Ishikawa (cell line): ENCODE measurements around the gene BHLHE41.

Experiments
- CEBPB ChIP-seq: IDR thresholded peaks from 2 replicates; pipeline ENCODE4 v1.6.1; 2012
- CREB1 ChIP-seq: IDR thresholded peaks from 2 replicates; pipeline ENCODE4 v1.6.1; 2012; ENCODE audit warnings: low read depth
- EGR1 ChIP-seq: IDR thresholded peaks from 2 replicates; pipeline ENCODE4 v1.6.1; 2012
- EP300 ChIP-seq: IDR thresholded peaks from 2 replicates; pipeline ENCODE4 v1.6.1; 2012; ENCODE audit warnings: borderline replicate concordance
- FOXM1 ChIP-seq: IDR thresholded peaks from 2 replicates; pipeline ENCODE4 v1.6.1; 2012; ENCODE audit warnings: low read depth, borderline replicate concordance
- MAX ChIP-seq: IDR thresholded peaks from 2 replicates; pipeline ENCODE4 v1.6.1; 2012
- NFIC ChIP-seq: IDR thresholded peaks from 2 replicates; pipeline ENCODE4 v1.6.1; 2012
- RAD21 ChIP-seq: IDR thresholded peaks from 2 replicates; pipeline ENCODE4 v1.6.1; 2012; ENCODE audit warnings: low read depth
- TAF1 ChIP-seq: IDR thresholded peaks from 2 replicates; pipeline ENCODE4 v1.6.1; 2012; ENCODE audit warnings: low read depth, mild to moderate bottlenecking
- TCF12 ChIP-seq: IDR thresholded peaks from 2 replicates; pipeline ENCODE4 v1.6.1; 2012; ENCODE audit warnings: low read depth
- TEAD4 ChIP-seq: IDR thresholded peaks from 2 replicates; pipeline ENCODE4 v1.6.1; 2012
- YY1 ChIP-seq: IDR thresholded peaks from 2 replicates; pipeline ENCODE4 v1.6.1; 2012; ENCODE audit warnings: low read depth
- ZBTB7A ChIP-seq: IDR thresholded peaks from 2 replicates; pipeline ENCODE4 v1.6.1; 2012; ENCODE audit warnings: low read depth
- TF ChIP-seq, protein P1 (sequence below): IDR thresholded peaks from 2 replicates; pipeline ENCODE4 v1.6.1; 2012; ENCODE audit warnings: low read depth, mild to moderate bottlenecking
- TF ChIP-seq, protein P2 (sequence below): IDR thresholded peaks from 2 replicates; pipeline ENCODE4 v1.6.1; 2012

The BHLHE41 gene

GRCh38 chr12:26124446-26125399 is at the start of gene BHLHE41:
Gene BHLHE41, minus strand, starts transcription at chr12:26125037. Its CDS starts 258 bp downstream, at chr12:26124779.
- peak; percentile 92 for TF ChIP-seq MAX
- no peak for TF ChIP-seq NFIC

- TF ChIP-seq, protein P1, sequence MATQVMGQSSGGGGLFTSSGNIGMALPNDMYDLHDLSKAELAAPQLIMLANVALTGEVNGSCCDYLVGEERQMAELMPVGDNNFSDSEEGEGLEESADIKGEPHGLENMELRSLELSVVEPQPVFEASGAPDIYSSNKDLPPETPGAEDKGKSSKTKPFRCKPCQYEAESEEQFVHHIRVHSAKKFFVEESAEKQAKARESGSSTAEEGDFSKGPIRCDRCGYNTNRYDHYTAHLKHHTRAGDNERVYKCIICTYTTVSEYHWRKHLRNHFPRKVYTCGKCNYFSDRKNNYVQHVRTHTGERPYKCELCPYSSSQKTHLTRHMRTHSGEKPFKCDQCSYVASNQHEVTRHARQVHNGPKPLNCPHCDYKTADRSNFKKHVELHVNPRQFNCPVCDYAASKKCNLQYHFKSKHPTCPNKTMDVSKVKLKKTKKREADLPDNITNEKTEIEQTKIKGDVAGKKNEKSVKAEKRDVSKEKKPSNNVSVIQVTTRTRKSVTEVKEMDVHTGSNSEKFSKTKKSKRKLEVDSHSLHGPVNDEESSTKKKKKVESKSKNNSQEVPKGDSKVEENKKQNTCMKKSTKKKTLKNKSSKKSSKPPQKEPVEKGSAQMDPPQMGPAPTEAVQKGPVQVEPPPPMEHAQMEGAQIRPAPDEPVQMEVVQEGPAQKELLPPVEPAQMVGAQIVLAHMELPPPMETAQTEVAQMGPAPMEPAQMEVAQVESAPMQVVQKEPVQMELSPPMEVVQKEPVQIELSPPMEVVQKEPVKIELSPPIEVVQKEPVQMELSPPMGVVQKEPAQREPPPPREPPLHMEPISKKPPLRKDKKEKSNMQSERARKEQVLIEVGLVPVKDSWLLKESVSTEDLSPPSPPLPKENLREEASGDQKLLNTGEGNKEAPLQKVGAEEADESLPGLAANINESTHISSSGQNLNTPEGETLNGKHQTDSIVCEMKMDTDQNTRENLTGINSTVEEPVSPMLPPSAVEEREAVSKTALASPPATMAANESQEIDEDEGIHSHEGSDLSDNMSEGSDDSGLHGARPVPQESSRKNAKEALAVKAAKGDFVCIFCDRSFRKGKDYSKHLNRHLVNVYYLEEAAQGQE, result no peak
Observed at GRCh38 chr12:26172946-26173552, 48.2 kb upstream of the BHLHE41 start.

DNA sequence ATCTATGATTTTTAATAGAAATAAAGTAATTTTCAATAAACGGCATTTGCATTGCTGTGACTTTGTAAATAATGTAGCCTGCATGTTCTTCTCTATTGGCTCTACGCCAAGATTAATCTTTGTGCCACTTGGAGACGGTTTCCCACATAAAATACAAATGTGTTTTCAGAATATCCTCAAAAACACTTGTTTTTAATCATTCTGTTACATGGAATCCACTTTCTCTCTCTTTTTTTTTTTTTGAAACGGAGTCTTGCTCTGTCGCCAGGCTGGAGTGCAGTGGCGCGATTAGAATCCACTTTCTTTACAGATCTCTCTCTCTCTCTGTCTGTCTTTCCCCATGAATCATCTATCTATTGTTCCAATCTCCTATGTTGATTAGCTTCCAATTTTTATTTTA is 47.7 kb upstream of the BHLHE41 start:
- TF ChIP-seq YY1 (no peak), NFIC (peak; percentile 66)

- TF ChIP-seq CEBPB, result no peak
- TF ChIP-seq NFIC, result no peak
- no peak for TF ChIP-seq MAX
- no peak for TF ChIP-seq TAF1
- TF ChIP-seq CREB1, result no peak
Observed at GRCh38 chr12:26172013-26172412, 47.2 kb upstream of the BHLHE41 start.

GRCh38 chr12:26164118-26164517 is 39.3 kb upstream of the BHLHE41 start:
- TF ChIP-seq MAX (no peak), TCF12 (no peak), TEAD4 (no peak), YY1 (no peak), CREB1 (no peak), EGR1 (no peak), RAD21 (no peak), FOXM1 (no peak), NFIC (no peak), CEBPB (no peak), EP300 (no peak), ZBTB7A (no peak), TAF1 (no peak)
- TF ChIP-seq, protein P1, result no peak
- TF ChIP-seq, protein P2, sequence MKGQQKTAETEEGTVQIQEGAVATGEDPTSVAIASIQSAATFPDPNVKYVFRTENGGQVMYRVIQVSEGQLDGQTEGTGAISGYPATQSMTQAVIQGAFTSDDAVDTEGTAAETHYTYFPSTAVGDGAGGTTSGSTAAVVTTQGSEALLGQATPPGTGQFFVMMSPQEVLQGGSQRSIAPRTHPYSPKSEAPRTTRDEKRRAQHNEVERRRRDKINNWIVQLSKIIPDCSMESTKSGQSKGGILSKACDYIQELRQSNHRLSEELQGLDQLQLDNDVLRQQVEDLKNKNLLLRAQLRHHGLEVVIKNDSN, result no peak

- TF ChIP-seq, protein P2, result no peak
- TF ChIP-seq MAX, result no peak
- no peak for TF ChIP-seq TCF12
- no peak for TF ChIP-seq TAF1
- TF ChIP-seq EP300, result no peak
- TF ChIP-seq TEAD4, result no peak
- no peak for TF ChIP-seq CEBPB
- no peak for TF ChIP-seq FOXM1
- no peak for TF ChIP-seq ZBTB7A
Observed at GRCh38 chr12:26162905-26163304, 38.1 kb upstream of the BHLHE41 start.
